HUES6 (cell line): ENCODE data around the gene COL4A2.

Experiments
- H3K27ac ChIP-seq: 2 replicates; pipeline ENCODE4 v1.7.0; 2013; ENCODE audit warnings: low read depth, mild to moderate bottlenecking, low read length, inconsistent platforms
- H3K27me3 ChIP-seq: 2 replicates; pipeline ENCODE4 v1.6.1; 2013; ENCODE audit warnings: low read length; ENCODE audit not compliant: control insufficient read depth, insufficient read depth
- H3K36me3 ChIP-seq: 2 replicates; pipeline ENCODE4 v1.6.1; 2013; ENCODE audit warnings: low read length; ENCODE audit not compliant: control insufficient read depth, insufficient read depth
- H3K4me1 ChIP-seq: 2 replicates; pipeline ENCODE4 v1.6.1; 2013; ENCODE audit warnings: low read length; ENCODE audit not compliant: control insufficient read depth, insufficient read depth
- H3K4me3 ChIP-seq: 2 replicates; pipeline ENCODE4 v1.5.1; 2013; ENCODE audit warnings: low read depth, low read length
- H3K9ac ChIP-seq: one replicate; pipeline ENCODE4 v1.6.1; 2013; ENCODE audit warnings: mild to moderate bottlenecking, low read length
- H3K9me3 ChIP-seq: 2 replicates; pipeline ENCODE4 v1.6.1; 2013; ENCODE audit warnings: low read depth, low read length; ENCODE audit not compliant: control insufficient read depth, insufficient read depth

COL4A2 gene

DNA sequence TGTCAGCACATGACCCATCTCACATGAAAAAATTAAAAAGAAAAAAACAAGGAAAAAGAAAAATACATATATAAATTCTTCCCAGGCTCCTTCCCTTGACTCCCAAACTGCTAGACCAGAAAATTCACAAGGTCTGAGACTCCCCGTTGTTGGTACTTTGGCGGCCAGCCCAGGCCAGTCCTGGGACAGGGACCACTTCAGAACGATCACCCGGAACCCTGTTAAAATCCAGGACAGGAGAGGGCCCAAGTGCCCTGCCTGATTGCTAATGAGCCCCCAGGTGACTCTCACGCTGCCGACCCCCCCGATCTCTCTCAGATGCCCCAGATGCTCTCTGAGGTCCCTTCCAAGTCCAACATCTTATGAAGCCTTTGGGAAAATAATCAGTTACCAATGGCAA is 107.2 kb downstream of the COL4A2 start:
- H3K9ac ChIP-seq = no peak overlapping the region
- no peaks in the 10 kb centered on the region for H3K9me3 ChIP-seq
- peaks cover 31% of the 10 kb centered on the region; the same call in 1 of the 2 replicates for H3K4me1 ChIP-seq
- no peak overlapping the region for H3K4me3 ChIP-seq
- 0 out of 2 replicates have a peak, but pooled peaks cover 4% of the 10 kb centered on the region for H3K36me3 ChIP-seq
- no peak overlapping the region for H3K27ac ChIP-seq
- no peaks in the 10 kb centered on the region for H3K27me3 ChIP-seq

DNA sequence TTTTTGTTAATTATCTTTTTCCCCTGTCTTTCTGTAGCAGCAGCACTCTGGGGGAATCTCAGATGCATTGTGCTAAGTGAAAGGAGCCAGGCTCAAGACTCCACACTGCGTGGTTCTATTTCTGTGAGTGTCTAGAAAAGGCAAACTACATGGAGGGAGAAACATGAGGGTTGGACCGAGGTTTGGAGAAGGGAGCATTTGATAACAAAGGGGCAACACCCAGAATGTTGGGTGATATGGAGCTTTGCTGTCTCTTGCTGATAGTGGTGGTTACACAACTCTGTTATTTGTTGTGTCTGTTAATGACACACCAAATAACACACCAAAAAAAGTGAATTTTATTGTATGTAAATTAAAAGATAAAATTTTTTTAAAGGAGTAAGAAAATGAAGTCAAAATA is 107.8 kb downstream of the COL4A2 start:
- no peak overlapping the region for H3K4me3 ChIP-seq
- H3K27me3 ChIP-seq = no peaks in the 10 kb centered on the region
- H3K36me3 ChIP-seq = 0 out of 2 replicates have a peak, but pooled peaks cover 4% of the 10 kb centered on the region
- H3K27ac ChIP-seq = no peak overlapping the region
- peaks cover 29% of the 10 kb centered on the region; the same call in 1 of the 2 replicates for H3K4me1 ChIP-seq
- no peak overlapping the region for H3K9ac ChIP-seq
- H3K9me3 ChIP-seq = no peaks in the 10 kb centered on the region

DNA sequence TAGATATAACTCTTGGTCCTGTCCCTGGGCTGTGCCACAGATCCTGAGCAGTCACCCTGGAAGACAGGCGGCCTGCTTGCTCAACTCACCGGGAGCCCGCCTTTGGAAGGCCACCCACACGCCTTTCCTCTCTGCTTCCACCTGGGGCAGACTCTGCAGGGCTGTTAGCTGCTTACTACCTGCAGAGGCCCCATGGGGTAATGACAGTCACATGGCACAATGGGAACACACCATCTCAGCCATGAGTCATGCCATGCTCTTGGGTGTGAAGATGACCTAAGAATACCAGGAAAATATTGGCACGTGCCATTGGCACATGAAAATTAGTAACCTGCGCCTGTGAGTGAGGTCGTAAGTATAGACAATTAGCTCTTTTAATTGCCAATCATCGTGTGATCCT is 108.6 kb downstream of the COL4A2 start:
- H3K9me3 ChIP-seq = no peaks in the 10 kb centered on the region
- H3K27me3 ChIP-seq = no peaks in the 10 kb centered on the region
- H3K36me3 ChIP-seq = 0 out of 2 replicates have a peak, but pooled peaks cover 4% of the 10 kb centered on the region
- H3K4me1 ChIP-seq = peaks cover 28% of the 10 kb centered on the region; the same call in 1 of the 2 replicates
- no peak overlapping the region for H3K4me3 ChIP-seq
- H3K9ac ChIP-seq = no peak overlapping the region
- H3K27ac ChIP-seq = no peak overlapping the region

- no peak overlapping the region for H3K27ac ChIP-seq
- H3K4me1 ChIP-seq = peaks cover 21% of the 10 kb centered on the region; the same call in 1 of the 2 replicates
- H3K9me3 ChIP-seq = no peaks in the 10 kb centered on the region
- H3K36me3 ChIP-seq = 0 out of 2 replicates have a peak, but pooled peaks cover 4% of the 10 kb centered on the region
- no peaks in the 10 kb centered on the region for H3K27me3 ChIP-seq
- no peak overlapping the region for H3K4me3 ChIP-seq
- H3K9ac ChIP-seq = no peak overlapping the region
Observed at GRCh38 chr13:110416131-110417025, 109.3 kb downstream of the COL4A2 start.

DNA sequence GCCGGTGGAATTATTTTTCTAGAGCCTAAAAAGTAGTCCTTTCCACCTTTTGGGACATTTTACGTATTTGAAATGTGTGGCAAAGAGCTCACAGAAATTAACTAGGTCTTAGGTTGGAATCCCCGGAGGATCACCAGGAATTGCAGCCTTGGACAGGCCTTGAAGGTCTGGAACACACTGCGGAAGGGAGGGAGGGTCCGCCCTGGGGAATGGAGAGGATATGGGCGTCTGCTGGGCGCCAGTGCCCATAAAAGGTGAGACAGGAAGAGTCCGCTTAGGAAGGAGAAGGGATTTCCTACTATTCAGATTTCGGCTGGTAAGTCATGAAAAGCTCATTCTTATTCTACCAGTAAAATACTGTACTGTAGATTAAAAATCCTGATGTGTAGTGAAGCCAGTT is 111.9 kb downstream of the COL4A2 start:
- no peak overlapping the region for H3K27ac ChIP-seq
- H3K27me3 ChIP-seq = no peaks in the 10 kb centered on the region
- H3K9ac ChIP-seq = no peak overlapping the region
- H3K4me1 ChIP-seq = peaks cover 10% of the 10 kb centered on the region; the same call in 1 of the 2 replicates
- H3K4me3 ChIP-seq = no peak overlapping the region
- no peaks in the 10 kb centered on the region for H3K9me3 ChIP-seq
- peaks cover 4% of the 10 kb centered on the region; the same call in 1 of the 2 replicates for H3K36me3 ChIP-seq

GRCh38 chr13:110419381-110419791 is 112.3 kb downstream of the COL4A2 start:
- H3K4me1 ChIP-seq = peaks cover 10% of the 10 kb centered on the region; the same call in 1 of the 2 replicates
- peaks cover 4% of the 10 kb centered on the region; the same call in 1 of the 2 replicates for H3K36me3 ChIP-seq
- no peak overlapping the region for H3K9ac ChIP-seq
- no peaks in the 10 kb centered on the region for H3K9me3 ChIP-seq
- H3K27me3 ChIP-seq = no peaks in the 10 kb centered on the region
- no peak overlapping the region for H3K27ac ChIP-seq
- no peak overlapping the region for H3K4me3 ChIP-seq

- Histone ChIP-seq H3K4me3 (no peak overlapping the region), H3K9ac (no peak overlapping the region), H3K4me1 (peaks cover 10% of the 10 kb centered on the region; the same call in 1 of the 2 replicates), H3K27ac (no peak overlapping the region), H3K27me3 (no peaks in the 10 kb centered on the region), H3K36me3 (peaks cover 8% of the 10 kb centered on the region; the same call in 1 of the 2 replicates), H3K9me3 (no peaks in the 10 kb centered on the region)
Observed at GRCh38 chr13:110419946-110420345, 112.9 kb downstream of the COL4A2 start.

GRCh38 chr13:110420626-110421025 is 113.5 kb downstream of the COL4A2 start:
- H3K4me3 ChIP-seq = no peak overlapping the region

GRCh38 chr13:110421061-110421460 is 114.0 kb downstream of the COL4A2 start:
- Histone ChIP-seq H3K36me3 (peaks cover 17% of the 10 kb centered on the region), H3K27ac (no peak overlapping the region), H3K27me3 (no peaks in the 10 kb centered on the region)

More at GRCh38 chr13:110420626-110421025, 113.5 kb downstream of the COL4A2 start:
- Histone ChIP-seq H3K27me3 (no peaks in the 10 kb centered on the region), H3K9ac (no peak overlapping the region), H3K4me1 (peaks cover 6% of the 10 kb centered on the region; the same call in 1 of the 2 replicates), H3K27ac (no peak overlapping the region), H3K9me3 (no peaks in the 10 kb centered on the region), H3K36me3 (peaks cover 14% of the 10 kb centered on the region)

GRCh38 chr13:110421696-110422385 is 114.8 kb downstream of the COL4A2 start:
- H3K27ac ChIP-seq = no peak overlapping the region
- H3K4me3 ChIP-seq = no peak overlapping the region
- peaks cover 16% of the 10 kb centered on the region for H3K36me3 ChIP-seq

More at GRCh38 chr13:110421061-110421460, 114.0 kb downstream of the COL4A2 start:
- Histone ChIP-seq H3K9me3 (no peaks in the 10 kb centered on the region), H3K4me3 (no peak overlapping the region), H3K4me1 (peaks cover 1% of the 10 kb centered on the region; the same call in 1 of the 2 replicates), H3K9ac (no peak overlapping the region)

More at GRCh38 chr13:110421696-110422385, 114.8 kb downstream of the COL4A2 start:
- Histone ChIP-seq H3K4me1 (no peaks in the 10 kb centered on the region; the same call in 1 of the 2 replicates), H3K27me3 (no peaks in the 10 kb centered on the region), H3K9me3 (no peaks in the 10 kb centered on the region), H3K9ac (no peak overlapping the region)
